Measurements from ENCODE around the gene IP6K1. TPM values are rescaled to one million over a fixed set of nuclear protein-coding genes. Genes with fewer than 3 reads are reported as not detected.

Gene IP6K1
- total and polyA plus RNA-seq, 2 donors (not counting 1 experiment from before 2014, with no cell fraction given): 27.8 to 77.8 TPM

DNA sequence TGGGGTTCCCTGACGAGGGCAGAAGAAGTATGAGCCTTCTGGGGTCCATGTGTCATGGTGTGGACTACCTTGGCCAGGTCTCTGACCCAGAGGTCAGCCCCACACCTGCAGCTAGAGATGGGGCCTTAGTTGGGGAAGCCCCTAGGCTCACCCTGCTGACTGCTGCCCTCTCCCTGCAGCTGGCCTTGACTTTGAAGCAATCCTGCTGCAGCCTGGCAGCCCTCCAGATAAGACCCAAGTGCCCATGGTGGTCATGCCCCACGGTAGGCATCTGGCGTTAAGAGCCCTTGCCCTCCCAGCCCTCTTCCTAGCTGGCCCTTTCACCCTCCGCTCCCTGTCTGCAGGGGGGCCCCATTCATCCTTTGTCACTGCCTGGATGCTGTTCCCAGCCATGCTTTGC lies 104.8 kb downstream of the IP6K1 start:
- ATAC-seq (ENCODE audit: low read depth) (no peak), DNase-seq (no peak)
- Histone ChIP-seq H4K20me1 (ENCODE audit: control insufficient read depth, insufficient read depth, low read length, poor library complexity, severe bottlenecking) (peaks cover 30% of the 10 kb centered on the region), H3K9ac (ENCODE audit: low read length) (no peak overlapping the region), H3K27me3 (replicated peaks in 1 of 4; ENCODE audit: control extremely low read depth in 1 of 4, control insufficient read depth in 3 of 4, insufficient read depth in 4 of 4, low read length in 3 of 4) (peaks cover 0 to 4% (median 0%) of the 10 kb centered on the region in 4 experiments), H3K4me1 (ENCODE audit: control insufficient read depth in 2 of 2, insufficient read depth in 2 of 2, low read length in 2 of 2) (peaks cover 0 to 8% of the 10 kb centered on the region in 2 donors), H3K36me3 (replicated peaks in 1 of 2; ENCODE audit: control extremely low read depth in 1 of 2, control insufficient read depth in 1 of 2, extremely low read depth in 1 of 2, insufficient read depth in 2 of 2, low read length in 1 of 2) (peaks cover 0 to 66% of the 10 kb centered on the region in 2 experiments), H3K9me3 (ENCODE audit: control extremely low read depth in 1 of 3, control insufficient read depth in 2 of 3, insufficient read depth in 1 of 3, low read length in 2 of 3) (no peaks in the 10 kb centered on the region), H3K4me2 (replicated peaks; ENCODE audit: low read depth, low read length, poor library complexity, severe bottlenecking) (no peak overlapping the region), H3K27ac (ENCODE audit: low read length in 2 of 2) (no peak overlapping the region), H3K79me2 (ENCODE audit: control insufficient read depth, insufficient read depth, low read length) (no peaks in the 10 kb centered on the region), H2AFZ (ENCODE audit: insufficient read depth, low read depth, low read length, poor library complexity, severe bottlenecking) (no peak overlapping the region), H3K4me3 (ENCODE audit: control extremely low read depth in 1 of 5, extremely low read depth in 1 of 5, insufficient read depth in 1 of 5, low read depth in 2 of 5, low read length in 4 of 5) (no peak overlapping the region)
- Mint-ChIP-seq H3K4me3 (no peak overlapping the region), H3K27ac (no peak overlapping the region), H3K27me3 (no peaks in the 10 kb centered on the region), H3K4me1 (peaks cover 5% of the 10 kb centered on the region), H3K9me3 (ENCODE audit: insufficient read depth) (no peaks in the 10 kb centered on the region)
- 98% methylated on average over 4 of the region's 4 CpGs for WGBS (ENCODE audit: insufficient coverage)
- intact Hi-C loops (cut with micrococcal nuclease): no loop called here
- TF ChIP-seq EZH2 (IDR thresholded peaks at IDR 0.05; ENCODE audit: borderline replicate concordance, insufficient read depth, low read depth, low read length, poor library complexity, severe bottlenecking): no peak
- TF ChIP-seq, protein P1, sequence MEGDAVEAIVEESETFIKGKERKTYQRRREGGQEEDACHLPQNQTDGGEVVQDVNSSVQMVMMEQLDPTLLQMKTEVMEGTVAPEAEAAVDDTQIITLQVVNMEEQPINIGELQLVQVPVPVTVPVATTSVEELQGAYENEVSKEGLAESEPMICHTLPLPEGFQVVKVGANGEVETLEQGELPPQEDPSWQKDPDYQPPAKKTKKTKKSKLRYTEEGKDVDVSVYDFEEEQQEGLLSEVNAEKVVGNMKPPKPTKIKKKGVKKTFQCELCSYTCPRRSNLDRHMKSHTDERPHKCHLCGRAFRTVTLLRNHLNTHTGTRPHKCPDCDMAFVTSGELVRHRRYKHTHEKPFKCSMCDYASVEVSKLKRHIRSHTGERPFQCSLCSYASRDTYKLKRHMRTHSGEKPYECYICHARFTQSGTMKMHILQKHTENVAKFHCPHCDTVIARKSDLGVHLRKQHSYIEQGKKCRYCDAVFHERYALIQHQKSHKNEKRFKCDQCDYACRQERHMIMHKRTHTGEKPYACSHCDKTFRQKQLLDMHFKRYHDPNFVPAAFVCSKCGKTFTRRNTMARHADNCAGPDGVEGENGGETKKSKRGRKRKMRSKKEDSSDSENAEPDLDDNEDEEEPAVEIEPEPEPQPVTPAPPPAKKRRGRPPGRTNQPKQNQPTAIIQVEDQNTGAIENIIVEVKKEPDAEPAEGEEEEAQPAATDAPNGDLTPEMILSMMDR (IDR thresholded peaks at IDR 0.05): no peak
- POLR2A ChIA-PET: no interaction called here
- CTCF ChIA-PET: no interaction called here

DNA sequence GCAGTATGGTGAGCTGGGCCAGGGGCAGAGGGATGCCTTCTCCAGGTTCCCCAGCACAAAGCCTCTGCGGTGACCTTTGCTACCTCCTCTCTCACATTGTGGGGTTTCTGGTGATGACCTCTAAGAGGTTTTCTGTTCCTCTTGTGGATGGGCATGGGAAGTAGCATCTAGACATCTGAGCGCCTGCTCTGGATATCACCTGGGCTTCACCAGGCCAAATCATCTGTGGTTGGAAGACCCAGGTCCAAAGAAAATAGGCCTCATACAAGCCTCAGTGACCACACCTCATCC lies 105.2 kb downstream of the IP6K1 start:
- no peak overlapping the region for H3K4me3 Mint-ChIP-seq
- H3K4me1 Mint-ChIP-seq: peaks cover 4% of the 10 kb centered on the region
- H3K4me2 ChIP-seq (replicated peaks; ENCODE audit: low read depth, low read length, poor library complexity, severe bottlenecking): no peak overlapping the region
- 100% methylated on average over 1 of the region's 2 CpGs for WGBS (ENCODE audit: insufficient coverage)
- H3K9me3 ChIP-seq (ENCODE audit: control extremely low read depth in 1 of 3, control insufficient read depth in 2 of 3, insufficient read depth in 1 of 3, low read length in 2 of 3): no peaks in the 10 kb centered on the region
- no peaks in the 10 kb centered on the region for H3K27me3 Mint-ChIP-seq
- intact Hi-C loops (cut with micrococcal nuclease): no loop called here
- no peak overlapping the region for H3K4me3 ChIP-seq (ENCODE audit: control extremely low read depth in 1 of 5, extremely low read depth in 1 of 5, insufficient read depth in 1 of 5, low read depth in 2 of 5, low read length in 4 of 5)
- ChIA-PET POLR2A (no interaction called here), CTCF (interaction anchor here (2.0 kb wide), 1 partner anchor 142 kb away, joined by 5 read pairs; no protein-coding TSS in a partner anchor)
- peaks cover 0 to under 1% (median 0%) of the 10 kb centered on the region in 4 experiments for H3K27me3 ChIP-seq (replicated peaks in 1 of 4; ENCODE audit: control extremely low read depth in 1 of 4, control insufficient read depth in 3 of 4, insufficient read depth in 4 of 4, low read length in 3 of 4)
- no peak overlapping the region for H3K27ac Mint-ChIP-seq
- no peak overlapping the region for H3K27ac ChIP-seq (ENCODE audit: low read length in 2 of 2)
- peaks cover 34% of the 10 kb centered on the region for H4K20me1 ChIP-seq (ENCODE audit: control insufficient read depth, insufficient read depth, low read length, poor library complexity, severe bottlenecking)
- H2AFZ ChIP-seq (ENCODE audit: insufficient read depth, low read depth, low read length, poor library complexity, severe bottlenecking): no peak overlapping the region
- peaks cover 0 to 4% of the 10 kb centered on the region in 2 donors for H3K4me1 ChIP-seq (ENCODE audit: control insufficient read depth in 2 of 2, insufficient read depth in 2 of 2, low read length in 2 of 2)
- H3K36me3 ChIP-seq (replicated peaks in 1 of 2; ENCODE audit: control extremely low read depth in 1 of 2, control insufficient read depth in 1 of 2, extremely low read depth in 1 of 2, insufficient read depth in 2 of 2, low read length in 1 of 2): peaks cover 0 to 68% of the 10 kb centered on the region in 2 experiments
- H3K9ac ChIP-seq (ENCODE audit: low read length): no peak overlapping the region
- H3K9me3 Mint-ChIP-seq (ENCODE audit: insufficient read depth): no peaks in the 10 kb centered on the region
- DNase-seq: no peak
- no peak for ATAC-seq (ENCODE audit: low read depth)
- no peak for TF ChIP-seq EZH2 (IDR thresholded peaks at IDR 0.05; ENCODE audit: borderline replicate concordance, insufficient read depth, low read depth, low read length, poor library complexity, severe bottlenecking)
- TF ChIP-seq, protein P1 (IDR thresholded peaks at IDR 0.05): no peak
- peaks cover 3% of the 10 kb centered on the region for H3K79me2 ChIP-seq (ENCODE audit: control insufficient read depth, insufficient read depth, low read length)
